ENCODE results near the gene NOC4L.

DNA sequence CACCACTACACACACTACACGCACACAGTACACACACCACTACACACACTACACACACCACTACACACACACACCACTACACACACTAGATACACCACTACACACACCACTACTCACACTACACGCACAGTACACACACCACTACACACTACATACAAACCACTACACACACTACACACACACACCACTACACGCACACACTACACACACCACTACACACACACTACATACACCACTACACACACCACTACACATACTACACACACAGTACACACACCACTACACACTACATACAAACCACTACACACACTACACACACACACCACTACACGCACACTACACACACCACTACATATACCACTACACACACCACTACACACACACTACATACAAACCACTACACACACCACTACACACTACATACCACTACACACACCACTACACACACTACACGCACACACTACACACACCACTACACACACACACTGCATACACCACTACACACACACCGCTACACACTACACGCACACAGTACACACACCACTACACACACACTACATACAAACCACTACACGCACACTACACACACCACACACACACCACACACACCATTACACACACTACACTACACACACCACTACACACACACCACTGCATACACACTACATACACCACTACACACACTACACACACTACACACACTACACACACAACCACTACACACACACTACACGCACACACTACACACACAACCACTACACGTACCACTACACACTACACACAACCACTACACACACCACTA is 11.7 kb downstream of the NOC4L start:
- no peak for TF ChIP-seq POLR2A (IDR thresholded peaks at IDR 0.05)
- TF ChIP-seq, protein P1, sequence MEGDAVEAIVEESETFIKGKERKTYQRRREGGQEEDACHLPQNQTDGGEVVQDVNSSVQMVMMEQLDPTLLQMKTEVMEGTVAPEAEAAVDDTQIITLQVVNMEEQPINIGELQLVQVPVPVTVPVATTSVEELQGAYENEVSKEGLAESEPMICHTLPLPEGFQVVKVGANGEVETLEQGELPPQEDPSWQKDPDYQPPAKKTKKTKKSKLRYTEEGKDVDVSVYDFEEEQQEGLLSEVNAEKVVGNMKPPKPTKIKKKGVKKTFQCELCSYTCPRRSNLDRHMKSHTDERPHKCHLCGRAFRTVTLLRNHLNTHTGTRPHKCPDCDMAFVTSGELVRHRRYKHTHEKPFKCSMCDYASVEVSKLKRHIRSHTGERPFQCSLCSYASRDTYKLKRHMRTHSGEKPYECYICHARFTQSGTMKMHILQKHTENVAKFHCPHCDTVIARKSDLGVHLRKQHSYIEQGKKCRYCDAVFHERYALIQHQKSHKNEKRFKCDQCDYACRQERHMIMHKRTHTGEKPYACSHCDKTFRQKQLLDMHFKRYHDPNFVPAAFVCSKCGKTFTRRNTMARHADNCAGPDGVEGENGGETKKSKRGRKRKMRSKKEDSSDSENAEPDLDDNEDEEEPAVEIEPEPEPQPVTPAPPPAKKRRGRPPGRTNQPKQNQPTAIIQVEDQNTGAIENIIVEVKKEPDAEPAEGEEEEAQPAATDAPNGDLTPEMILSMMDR (IDR thresholded peaks at IDR 0.05) = no peak
